ENCODE measurements around the gene PSMG2. TPM values are rescaled to one million over a fixed set of nuclear protein-coding genes. Genes with fewer than 3 reads are reported as not detected.

Gene PSMG2
- total and polyA plus RNA-seq, 10 of the 15 experiments (the other 5 are each of a cell fraction or from before 2014, with no cell fraction given) = 88.5 to 268 (median 116) TPM

DNA sequence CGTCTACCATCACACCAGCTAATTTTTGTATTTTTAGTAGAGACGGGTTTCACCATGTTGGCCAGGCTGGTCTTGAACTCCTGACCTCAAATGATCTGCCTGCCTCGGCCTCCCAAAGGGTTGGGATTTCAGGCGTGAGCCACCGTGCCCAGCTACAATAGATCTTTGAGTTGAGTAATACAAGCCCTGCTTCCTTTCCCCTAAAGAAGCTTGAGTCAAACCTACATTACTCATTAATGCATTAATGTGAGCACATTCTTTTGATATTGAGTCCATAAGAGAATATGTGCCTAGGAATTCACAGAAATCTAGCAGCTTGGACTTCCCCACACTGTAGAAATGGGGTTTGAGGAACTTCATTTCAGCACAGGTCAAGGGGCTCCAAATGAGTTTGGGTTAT is 39.6 kb downstream of the PSMG2 start (continued):
- no peak for TF ChIP-seq PML (IDR thresholded peaks at IDR 0.05; ENCODE audit: low read length)
- no peak for TF ChIP-seq NFYB (IDR thresholded peaks at IDR 0.05; ENCODE audit: insufficient read depth, low read depth, low read length)
- no peak for TF ChIP-seq CHD1 (IDR thresholded peaks at IDR 0.05; ENCODE audit: low read depth, low read length)
- TF ChIP-seq, protein P1, sequence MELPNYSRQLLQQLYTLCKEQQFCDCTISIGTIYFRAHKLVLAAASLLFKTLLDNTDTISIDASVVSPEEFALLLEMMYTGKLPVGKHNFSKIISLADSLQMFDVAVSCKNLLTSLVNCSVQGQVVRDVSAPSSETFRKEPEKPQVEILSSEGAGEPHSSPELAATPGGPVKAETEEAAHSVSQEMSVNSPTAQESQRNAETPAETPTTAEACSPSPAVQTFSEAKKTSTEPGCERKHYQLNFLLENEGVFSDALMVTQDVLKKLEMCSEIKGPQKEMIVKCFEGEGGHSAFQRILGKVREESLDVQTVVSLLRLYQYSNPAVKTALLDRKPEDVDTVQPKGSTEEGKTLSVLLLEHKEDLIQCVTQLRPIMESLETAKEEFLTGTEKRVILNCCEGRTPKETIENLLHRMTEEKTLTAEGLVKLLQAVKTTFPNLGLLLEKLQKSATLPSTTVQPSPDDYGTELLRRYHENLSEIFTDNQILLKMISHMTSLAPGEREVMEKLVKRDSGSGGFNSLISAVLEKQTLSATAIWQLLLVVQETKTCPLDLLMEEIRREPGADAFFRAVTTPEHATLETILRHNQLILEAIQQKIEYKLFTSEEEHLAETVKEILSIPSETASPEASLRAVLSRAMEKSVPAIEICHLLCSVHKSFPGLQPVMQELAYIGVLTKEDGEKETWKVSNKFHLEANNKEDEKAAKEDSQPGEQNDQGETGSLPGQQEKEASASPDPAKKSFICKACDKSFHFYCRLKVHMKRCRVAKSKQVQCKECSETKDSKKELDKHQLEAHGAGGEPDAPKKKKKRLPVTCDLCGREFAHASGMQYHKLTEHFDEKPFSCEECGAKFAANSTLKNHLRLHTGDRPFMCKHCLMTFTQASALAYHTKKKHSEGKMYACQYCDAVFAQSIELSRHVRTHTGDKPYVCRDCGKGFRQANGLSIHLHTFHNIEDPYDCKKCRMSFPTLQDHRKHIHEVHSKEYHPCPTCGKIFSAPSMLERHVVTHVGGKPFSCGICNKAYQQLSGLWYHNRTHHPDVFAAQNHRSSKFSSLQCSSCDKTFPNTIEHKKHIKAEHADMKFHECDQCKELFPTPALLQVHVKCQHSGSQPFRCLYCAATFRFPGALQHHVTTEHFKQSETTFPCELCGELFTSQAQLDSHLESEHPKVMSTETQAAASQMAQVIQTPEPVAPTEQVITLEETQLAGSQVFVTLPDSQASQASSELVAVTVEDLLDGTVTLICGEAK (IDR thresholded peaks at IDR 0.05; ENCODE audit: borderline replicate concordance) = no peak

DNA sequence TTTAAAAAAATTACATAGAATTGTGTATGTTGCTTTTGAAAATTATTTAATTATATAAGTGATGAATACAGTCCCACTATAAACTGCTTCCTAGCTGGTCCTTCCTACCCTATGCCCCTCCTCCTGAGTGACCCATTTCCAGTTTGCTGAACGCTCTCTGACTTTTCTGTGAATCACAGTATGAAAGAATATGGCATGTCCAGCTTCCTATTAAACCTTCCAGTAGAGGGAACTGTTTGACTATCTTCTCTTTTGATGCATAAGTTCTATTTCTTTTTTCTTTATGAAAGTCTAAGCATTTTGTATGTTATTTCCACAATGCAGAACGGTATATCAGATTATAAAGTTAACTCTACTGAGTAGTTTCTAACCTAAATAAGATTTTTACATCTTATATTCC is 41.3 kb downstream of the PSMG2 start:
- WGBS (ENCODE audit: insufficient coverage, insufficient replicate concordance, low lambda C conversion rate, missing lambda C conversion rate) = 0% methylated on average over 2 of the region's 2 CpGs
- Histone ChIP-seq H3K4me3 (no peak overlapping the region), H4K20me1 (ENCODE audit: control insufficient read depth, insufficient read depth) (no peaks in the 10 kb centered on the region), H3K9me3 (replicated peaks; ENCODE audit: control insufficient read depth, insufficient read depth, low read length) (no peaks in the 10 kb centered on the region), H3K27me3 (replicated peaks in 1 of 2; ENCODE audit: control insufficient read depth in 2 of 2, insufficient read depth in 2 of 2, low read length in 1 of 2) (no peaks in the 10 kb centered on the region), H3K4me1 (ENCODE audit: control insufficient read depth, insufficient read depth, low read length) (no peaks in the 10 kb centered on the region), H3K27ac (ENCODE audit: control insufficient read depth, insufficient read depth) (no peak overlapping the region), H3K79me2 (ENCODE audit: control insufficient read depth, insufficient read depth, low read length) (no peaks in the 10 kb centered on the region), H3K4me2 (ENCODE audit: control insufficient read depth, insufficient read depth) (no peak overlapping the region), H2AFZ (ENCODE audit: control insufficient read depth, low read depth, low read length) (no peak overlapping the region), H3K9ac (ENCODE audit: control insufficient read depth, insufficient read depth, low read length) (no peak overlapping the region), H3K36me3 (ENCODE audit: control insufficient read depth in 2 of 2, insufficient read depth in 2 of 2, low read length in 1 of 2) (no peaks in the 10 kb centered on the region)
- DNase-seq (ENCODE audit: low read depth, low spot score) = no peak
- no TSS peak for BruUV-seq (replicated peaks)
- intact Hi-C loops (cut with micrococcal nuclease; ENCODE audit: unreplicated experiment) = loop anchor here (1.0 to 5.0 kb wide), 3 partner anchors 151 to 413 kb away; no protein-coding TSS in a partner anchor
- in situ Hi-C loops (cut with MboI) = no loop called here
- ChIA-PET CTCF (interaction anchor here (0.6 to 7.3 kb wide), 20 partner anchors 9 to 415 kb away, joined by 3 to 80 read pairs (median 4); partner anchors contain the start of gene PTPN2), SMC1A (ENCODE audit: uncharacterized antibody, unreplicated experiment) (interaction anchor here (0.9 to 5.5 kb wide), 13 partner anchors 8 to 415 kb away, joined by 3 to 46 read pairs (median 5); partner anchors contain the start of gene PTPN2), POLR2A (interaction anchor here (1.3 kb wide), 1 partner anchor 147 kb away, joined by 4 read pairs; no protein-coding TSS in a partner anchor), RAD21 (ENCODE audit: unreplicated experiment) (interaction anchor here (0.8 to 5.0 kb wide), 7 partner anchors 19 to 415 kb away, joined by 3 to 17 read pairs (median 6); no protein-coding TSS in a partner anchor)
- TF ChIP-seq, protein P2, sequence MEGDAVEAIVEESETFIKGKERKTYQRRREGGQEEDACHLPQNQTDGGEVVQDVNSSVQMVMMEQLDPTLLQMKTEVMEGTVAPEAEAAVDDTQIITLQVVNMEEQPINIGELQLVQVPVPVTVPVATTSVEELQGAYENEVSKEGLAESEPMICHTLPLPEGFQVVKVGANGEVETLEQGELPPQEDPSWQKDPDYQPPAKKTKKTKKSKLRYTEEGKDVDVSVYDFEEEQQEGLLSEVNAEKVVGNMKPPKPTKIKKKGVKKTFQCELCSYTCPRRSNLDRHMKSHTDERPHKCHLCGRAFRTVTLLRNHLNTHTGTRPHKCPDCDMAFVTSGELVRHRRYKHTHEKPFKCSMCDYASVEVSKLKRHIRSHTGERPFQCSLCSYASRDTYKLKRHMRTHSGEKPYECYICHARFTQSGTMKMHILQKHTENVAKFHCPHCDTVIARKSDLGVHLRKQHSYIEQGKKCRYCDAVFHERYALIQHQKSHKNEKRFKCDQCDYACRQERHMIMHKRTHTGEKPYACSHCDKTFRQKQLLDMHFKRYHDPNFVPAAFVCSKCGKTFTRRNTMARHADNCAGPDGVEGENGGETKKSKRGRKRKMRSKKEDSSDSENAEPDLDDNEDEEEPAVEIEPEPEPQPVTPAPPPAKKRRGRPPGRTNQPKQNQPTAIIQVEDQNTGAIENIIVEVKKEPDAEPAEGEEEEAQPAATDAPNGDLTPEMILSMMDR (IDR thresholded peaks at IDR 0.05 in 2 of 3, conservative IDR thresholded peaks at IDR 0.05 in 1 of 3; ENCODE audit: control insufficient read depth in 2 of 3, extremely low read depth in 1 of 3, insufficient read depth in 1 of 3, low read depth in 3 of 3, low read length in 3 of 3) = peak; percentile 25 to 62 (median 53); a peak in 5 of 6 replicates
- peak; percentile 87 for TF ChIP-seq RAD21 (IDR thresholded peaks at IDR 0.05; ENCODE audit: insufficient read depth, low read depth, low read length)
- TF ChIP-seq SMC3 (IDR thresholded peaks at IDR 0.05; ENCODE audit: borderline replicate concordance, low read length) = peak; percentile 74; the same call in 1 of the 2 replicates
- TF ChIP-seq, protein P3, sequence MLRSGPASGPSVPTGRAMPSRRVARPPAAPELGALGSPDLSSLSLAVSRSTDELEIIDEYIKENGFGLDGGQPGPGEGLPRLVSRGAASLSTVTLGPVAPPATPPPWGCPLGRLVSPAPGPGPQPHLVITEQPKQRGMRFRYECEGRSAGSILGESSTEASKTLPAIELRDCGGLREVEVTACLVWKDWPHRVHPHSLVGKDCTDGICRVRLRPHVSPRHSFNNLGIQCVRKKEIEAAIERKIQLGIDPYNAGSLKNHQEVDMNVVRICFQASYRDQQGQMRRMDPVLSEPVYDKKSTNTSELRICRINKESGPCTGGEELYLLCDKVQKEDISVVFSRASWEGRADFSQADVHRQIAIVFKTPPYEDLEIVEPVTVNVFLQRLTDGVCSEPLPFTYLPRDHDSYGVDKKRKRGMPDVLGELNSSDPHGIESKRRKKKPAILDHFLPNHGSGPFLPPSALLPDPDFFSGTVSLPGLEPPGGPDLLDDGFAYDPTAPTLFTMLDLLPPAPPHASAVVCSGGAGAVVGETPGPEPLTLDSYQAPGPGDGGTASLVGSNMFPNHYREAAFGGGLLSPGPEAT (IDR thresholded peaks at IDR 0.05; ENCODE audit: low read depth) = no peak
- peak; percentile 77 for ATAC-seq
- FAIRE-seq = peak; percentile 70
